ENCODE measurements around the gene ABHD4.
"Not testable (repeated sequence)": the region's sequence is repeated elsewhere in the genome, so short reads cannot be mapped to it uniquely, and the experiment has no call there.

ABHD4 gene

DNA sequence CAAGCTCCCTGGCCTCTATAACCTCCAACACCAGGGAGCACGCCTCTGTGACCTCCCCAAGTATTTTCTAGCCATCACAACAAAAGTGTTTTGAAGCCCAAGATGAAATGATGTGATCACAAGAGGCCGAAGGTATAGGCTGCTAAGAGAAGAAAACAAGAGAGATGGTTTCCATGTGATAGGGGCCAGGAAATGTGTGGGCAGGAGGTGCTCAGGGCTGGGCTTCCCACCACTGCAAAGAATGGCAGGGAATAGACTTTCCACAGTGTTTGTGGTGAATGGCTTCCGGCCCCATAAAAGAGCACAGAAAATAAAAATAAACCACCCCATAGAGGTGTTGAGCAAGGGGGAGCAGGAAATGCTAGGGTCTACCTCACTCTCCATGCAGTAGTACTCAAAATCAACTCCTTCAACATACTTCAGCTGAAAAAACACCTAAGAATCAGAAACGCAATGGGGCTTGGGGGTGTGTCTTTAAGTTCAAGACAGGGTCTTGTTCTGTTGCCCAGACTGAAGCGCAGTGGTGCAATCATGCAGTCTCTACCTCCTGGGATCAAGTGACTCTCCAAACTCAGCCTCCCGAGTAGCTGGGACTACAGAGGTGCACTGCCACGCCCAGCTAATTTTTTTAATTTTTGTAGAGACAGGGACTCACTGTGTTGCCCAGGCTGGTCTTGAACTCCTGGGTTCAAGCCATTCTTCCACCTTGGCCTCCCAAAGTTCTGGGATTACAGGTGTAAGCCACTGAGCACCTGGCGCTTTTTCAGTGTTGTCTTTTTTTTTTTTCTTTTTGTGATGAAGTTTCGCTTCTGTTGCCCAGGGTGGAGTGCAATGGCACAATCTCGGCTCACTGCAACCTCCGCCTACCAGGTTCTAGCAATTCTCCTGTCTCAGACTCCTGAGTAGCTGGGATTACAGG lies 36.2 kb upstream of the ABHD4 start:
- DNase-seq: no peak

DNA sequence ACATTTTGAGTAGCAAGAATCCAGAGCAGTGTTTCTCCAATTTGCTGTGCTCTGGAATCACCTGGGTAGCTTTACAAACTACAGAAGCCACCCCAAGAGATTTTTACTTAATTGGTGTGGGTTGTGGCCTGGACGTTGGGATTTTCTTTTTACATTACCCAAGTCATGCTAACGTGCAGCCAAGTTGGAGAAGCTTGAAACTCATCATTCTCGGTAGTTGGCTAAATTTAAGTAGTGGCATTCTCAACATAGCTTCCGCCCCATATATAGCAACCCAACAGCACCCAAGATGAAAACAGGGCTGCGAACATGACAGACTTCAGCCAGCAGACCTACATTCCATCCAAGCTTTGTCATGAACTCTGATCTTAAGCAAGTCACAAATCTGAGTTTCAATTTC lies 34.1 kb upstream of the ABHD4 start:
- no peak for DNase-seq

DNA sequence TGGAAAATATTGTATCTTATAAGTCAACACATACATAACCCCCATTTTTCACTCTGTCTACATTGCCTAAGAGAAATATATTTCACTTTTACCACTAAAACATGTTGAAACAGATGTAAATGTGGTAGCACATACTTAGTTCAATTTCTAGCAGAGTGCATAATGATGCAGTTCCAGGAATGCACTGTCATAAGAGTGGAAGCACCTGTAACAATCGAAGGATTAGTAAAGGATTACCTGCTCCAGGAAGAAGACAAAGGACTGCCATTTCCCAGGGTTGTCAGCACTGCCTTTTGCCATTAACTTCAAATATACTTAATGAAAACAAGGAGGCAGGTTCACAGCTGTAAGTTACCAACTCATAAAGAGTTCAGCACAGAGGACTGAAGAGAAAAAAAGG lies 33.6 kb upstream of the ABHD4 start:
- no peak for DNase-seq

DNA sequence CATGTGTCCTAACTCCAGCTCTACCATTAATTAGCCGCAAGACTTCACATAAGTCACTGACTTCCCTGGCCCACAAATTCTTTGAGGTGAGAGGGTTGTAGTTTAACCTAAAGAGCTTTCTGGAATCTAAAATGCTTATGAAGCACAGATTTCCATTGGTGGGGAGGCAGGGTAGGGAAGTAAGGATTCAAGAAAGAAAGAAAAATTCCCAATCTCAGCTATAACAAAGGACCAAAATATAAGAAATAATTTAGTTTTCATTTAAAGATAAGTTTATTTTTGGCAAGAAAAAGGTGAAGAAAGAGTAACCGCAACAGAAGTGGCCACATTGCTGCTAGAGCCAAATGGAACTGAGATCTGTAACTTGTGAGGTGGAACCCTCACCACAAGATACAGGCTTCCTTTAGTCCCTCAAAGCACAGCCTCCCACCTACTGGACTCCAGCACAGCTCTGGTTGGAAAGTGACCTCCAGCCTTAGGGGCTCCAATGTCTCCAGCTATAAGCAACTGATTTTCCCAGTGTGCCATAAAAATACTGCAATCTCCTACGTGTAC lies 32.6 kb upstream of the ABHD4 start:
- no peak for DNase-seq

DNA sequence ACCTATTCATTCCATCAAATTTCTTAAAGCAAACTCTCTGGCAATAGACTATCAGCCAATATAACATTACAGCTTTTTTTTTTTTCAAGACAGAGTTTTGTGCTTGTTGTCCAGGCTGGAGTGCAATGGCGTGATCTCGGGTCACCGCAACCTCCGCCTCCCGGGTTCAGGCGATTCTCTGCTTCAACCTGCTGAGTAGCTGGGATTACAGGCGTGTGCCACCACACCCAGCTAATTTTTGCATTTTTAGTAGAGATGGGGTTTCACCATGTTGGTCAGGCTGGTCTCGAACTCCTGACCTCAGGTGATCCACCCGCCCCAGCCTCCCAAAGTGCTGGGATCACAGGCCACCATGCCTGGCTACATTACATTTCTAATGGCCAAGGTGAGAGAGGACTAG lies 31.8 kb upstream of the ABHD4 start:
- not testable (repeated sequence) for DNase-seq

DNA sequence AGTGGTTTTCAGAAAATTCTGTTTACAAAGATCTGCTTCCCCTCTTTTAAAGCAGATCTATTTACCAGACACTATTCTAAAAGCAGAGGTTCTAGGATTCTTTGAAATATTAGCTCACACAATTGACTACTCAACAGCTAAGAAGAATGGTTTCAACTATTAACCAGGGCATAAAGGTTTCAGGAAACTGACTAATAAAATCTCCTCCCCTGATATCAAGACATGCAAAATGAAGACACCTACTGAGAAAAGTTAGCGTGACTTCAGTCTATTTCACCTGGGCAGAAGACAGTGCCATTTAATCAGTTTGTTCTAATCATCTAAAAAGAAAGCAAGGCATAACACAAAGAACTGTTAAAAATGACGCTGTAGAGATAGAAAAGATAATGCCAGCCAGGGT lies 31.3 kb upstream of the ABHD4 start:
- no peak for DNase-seq

DNA sequence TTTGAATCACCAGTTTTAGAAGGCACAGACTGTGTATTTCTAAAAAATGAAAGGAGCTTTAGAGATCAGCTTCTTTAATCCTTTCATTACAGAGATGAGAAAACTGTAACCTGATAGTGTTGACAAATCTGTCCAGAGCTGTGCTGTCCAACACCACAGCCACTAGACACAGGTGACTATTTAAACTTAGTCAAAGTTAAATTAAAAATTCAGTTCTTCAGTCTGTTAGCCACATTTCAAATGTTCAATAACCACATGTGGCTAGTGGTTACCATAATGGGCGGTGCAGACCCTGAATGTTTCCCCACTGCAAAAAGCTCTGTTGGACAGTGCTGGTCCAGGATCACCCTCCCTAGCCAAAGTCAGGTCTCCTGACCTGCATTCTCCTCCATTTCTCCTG lies 30.7 kb upstream of the ABHD4 start:
- no peak for DNase-seq

DNA sequence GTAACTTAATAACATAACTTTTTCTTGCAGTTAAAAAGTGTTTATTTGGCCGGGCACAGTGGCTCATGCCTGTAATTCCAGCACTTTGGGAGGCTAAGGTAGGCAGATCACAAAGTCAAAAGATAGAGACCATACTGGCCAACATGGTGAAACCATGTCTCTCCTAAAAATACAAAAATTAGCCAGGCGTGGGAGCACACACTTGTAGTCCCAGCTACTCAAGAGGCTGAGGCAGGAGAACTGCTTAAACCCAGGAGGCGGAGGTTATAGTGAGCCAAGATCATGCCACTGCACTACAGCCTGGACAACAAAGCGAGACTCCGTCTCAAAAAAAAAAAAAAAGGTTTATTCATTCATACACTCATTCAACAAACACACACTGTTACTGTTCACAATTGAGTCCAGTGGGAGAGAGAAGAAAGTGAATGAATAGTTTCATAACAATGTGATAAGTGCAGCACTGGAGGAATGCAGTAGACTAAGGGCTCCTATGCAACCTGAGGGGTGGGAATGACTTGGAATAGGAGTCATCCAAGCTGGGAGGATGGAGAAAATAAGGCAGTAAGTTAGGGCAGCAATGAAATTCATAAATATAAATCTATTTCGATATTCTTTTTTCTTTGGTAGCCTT lies 28.9 kb upstream of the ABHD4 start:
- no peak for DNase-seq

DNA sequence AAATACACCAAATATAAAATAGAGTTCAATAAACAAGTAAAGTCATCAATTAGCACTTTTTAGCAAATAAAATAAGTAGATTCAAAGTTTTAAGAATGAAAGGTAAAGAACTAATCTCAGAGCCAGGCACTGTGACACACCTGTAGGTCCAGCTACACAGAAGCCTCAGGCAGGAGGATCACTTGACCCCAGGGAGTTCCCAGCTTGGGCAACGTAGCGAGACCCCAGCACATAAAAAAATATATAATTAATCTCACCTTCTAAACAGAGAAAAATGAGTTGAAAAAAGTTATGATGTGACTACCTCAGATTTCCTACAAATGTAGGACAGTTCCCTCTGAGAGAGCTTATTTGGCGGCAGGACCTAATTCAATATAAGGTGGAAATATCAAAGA lies 28.4 kb upstream of the ABHD4 start:
- DNase-seq: no peak

DNA sequence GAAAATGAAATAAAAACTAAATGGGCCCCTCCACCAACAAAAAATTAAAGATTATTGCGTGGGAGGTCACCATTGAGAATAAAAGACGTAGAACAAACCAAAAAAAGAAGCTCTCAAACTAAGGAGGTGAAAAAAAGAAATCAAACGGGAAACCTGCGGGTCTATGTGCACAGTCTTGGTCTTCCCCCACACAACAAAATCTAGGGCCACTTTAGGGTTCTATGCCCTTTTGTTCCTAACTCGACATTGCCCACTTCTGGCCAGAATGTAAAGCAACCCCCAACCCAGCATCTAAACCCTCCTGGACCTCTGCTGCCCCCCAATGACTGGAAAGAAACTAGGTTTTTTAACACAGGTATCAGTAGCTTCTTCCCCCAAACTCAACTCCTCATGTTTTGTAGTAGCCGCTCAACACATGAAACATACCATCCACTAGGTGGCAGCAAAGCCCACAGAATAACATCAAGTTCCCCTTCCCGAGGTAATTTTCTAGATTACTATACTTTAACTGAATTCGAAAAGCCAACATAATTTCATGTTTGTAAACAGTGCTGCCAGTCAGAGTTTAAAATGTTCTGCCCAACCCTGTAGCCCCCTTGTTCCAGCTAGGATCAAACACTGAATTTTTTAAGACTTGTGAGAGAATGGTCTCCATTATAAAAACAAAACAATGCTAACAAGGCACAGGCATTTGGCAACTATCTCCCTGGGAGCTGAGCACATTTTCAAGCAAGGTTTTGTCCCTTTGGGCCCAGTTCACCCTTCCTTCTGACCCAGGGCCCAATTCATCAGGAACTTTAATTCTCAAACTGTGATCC lies 27.8 kb upstream of the ABHD4 start:
- DNase-seq: peak; percentile 87

DNA sequence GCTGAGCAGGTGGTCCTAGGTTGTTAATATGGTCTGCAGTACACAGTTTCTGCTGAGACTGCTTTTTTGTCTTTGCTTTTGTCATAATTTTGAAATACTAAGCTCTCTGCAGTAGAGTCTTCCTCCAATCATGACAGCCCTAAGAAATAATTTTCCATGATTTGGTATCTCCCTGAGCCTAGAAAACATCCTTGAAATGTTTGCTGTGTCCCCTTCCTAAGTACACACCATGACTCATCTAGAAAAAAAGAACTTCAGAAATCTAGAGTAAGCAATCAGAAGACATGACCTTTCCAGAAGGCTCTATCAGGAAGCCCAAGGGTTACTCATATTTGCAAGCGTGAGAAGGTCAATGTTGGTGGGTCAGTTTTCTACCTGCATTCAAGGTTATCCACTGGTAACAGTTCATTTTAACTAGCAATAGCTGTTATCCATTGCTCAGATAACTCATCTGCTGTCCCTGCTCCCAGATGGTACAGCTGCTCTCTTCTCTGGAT lies 25.5 kb upstream of the ABHD4 start:
- no peak for DNase-seq

DNA sequence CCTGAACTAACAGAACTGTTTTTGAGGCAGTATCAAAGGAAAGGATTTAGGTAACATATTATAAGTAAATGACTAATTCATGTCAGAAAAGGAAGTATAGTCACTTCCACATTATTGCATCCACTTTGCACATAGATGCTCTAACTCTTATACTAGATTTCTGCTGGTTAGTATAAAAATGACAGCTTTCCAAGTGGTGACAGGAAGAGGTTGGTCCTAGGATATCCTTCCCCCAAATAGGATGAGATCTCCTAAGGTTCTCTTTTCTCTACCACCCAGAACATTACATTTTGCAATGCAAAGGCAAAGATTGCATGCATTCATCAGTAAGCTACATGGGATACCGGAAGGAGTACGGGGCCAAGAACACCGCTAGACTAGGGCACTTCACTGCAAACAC lies 24.3 kb upstream of the ABHD4 start:
- DNase-seq: no peak

DNA sequence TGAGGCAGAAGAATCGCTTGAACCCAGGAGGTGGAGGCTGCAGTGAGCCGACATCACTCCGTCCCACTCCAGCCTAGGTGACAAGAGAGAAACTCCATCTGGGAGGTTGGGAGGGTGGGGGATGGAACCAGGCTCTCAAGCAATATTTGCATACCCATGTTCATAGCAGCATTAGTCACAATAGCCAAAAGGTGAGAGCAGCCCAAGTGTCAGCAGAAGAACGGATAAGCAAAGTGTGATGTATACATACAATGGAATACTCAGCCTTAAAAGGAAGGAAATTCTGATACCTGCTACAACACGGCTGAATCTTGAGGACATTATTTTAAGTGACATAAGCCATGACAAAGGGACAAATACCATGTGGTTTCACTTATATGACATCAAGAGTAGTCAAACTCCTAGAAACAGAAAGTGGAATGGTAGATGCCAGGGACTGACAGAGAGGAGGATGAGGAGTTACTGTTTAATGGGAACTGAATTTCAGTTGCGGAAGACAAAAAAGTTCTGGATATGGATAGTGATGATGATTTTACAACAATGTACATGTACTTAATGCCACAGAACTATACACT lies 20.7 kb upstream of the ABHD4 start:
- DNase-seq: no peak

DNA sequence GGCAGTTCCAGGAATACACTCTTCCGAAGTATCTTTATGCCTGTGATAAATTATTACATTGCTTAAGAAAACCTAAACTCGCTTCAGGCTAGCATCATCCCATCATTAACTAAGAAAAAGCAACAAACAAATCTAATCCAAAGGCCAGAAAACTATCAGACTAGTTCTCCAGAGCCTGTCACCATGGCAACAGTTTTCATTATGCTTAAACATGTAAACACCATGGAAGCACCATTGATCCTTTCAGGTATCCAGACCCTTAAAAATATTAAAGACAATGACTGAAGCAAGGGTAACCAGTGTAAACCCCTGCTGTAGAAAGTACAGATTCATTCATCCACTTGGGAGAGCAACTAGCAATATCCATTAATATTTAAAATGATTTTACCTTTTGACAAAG lies 18.9 kb upstream of the ABHD4 start:
- DNase-seq: no peak

DNA sequence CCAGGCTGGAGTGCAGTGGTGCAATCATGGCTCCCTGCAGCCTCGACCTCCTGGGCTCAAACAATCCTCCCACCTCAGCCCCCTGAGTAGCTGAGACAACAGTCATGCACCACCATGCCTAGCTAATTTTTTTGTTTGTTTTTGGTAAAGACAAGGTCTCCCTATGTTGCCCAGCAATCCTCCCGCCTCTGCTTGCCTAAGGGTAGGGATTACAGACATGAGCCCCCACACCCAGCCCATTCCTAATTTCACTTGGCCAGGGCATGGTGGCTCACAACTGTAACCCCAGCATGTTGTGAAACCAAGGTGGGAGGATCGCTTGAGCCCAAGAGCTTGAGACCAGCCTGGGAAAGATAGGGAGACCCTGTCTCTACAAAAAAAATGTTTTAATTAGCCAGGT lies 18.2 kb upstream of the ABHD4 start:
- DNase-seq: no peak

DNA sequence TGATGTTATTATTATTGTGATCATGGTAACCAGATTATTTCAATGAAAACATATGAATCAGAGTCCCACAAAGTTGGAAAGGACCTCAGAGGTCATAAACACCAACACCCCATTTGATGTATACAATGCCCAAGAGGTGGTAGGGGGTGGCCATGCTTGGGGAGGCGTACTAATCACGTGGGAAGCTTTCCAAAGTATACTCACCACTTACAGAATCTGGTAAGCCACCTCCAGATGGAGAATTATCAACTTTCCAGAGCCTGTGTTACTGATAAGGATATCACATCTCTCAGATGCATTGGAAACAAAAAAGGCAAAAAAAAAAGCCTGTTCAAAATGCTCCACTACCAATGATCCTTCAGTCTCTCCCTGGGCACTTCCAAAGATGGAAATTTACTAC lies 17.5 kb upstream of the ABHD4 start:
- no peak for DNase-seq

DNA sequence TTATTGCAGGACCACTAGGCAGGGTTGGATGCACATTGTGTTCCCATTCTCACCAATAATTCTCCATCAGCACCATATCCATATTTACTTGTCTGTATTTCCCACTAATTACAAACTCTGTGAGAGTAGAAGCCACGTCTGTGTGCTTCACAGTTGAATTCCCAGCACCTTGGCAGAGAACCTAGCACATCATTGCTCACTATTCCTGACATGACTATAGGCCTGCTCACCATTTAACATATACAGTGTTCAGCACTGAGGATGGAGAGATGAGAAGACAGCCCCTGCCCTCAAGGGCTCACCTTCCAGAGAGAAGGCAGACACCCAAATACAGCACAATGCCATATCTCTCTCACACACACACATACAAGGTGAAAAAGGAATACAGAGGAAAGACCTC lies 14.1 kb upstream of the ABHD4 start:
- DNase-seq: no peak

DNA sequence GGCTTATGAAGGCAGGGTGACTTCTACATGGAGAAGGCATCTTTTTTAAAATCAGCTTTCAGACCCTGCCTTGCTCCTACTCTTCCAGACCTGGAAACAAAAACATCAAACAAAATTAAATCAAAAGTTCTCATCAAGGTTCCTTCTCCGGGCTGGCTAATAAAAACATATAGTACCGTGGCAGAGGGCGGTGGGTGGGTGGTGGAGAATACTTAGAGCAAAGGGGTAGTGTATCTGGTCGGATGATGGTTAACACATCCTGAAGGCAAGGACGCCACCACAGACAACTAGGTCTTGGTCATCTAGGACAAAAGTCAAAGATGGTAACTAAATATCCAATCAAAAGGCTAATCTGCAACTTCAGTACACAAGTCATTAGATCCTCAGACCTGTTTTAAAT lies 10.9 kb upstream of the ABHD4 start:
- DNase-seq: no peak

DNA sequence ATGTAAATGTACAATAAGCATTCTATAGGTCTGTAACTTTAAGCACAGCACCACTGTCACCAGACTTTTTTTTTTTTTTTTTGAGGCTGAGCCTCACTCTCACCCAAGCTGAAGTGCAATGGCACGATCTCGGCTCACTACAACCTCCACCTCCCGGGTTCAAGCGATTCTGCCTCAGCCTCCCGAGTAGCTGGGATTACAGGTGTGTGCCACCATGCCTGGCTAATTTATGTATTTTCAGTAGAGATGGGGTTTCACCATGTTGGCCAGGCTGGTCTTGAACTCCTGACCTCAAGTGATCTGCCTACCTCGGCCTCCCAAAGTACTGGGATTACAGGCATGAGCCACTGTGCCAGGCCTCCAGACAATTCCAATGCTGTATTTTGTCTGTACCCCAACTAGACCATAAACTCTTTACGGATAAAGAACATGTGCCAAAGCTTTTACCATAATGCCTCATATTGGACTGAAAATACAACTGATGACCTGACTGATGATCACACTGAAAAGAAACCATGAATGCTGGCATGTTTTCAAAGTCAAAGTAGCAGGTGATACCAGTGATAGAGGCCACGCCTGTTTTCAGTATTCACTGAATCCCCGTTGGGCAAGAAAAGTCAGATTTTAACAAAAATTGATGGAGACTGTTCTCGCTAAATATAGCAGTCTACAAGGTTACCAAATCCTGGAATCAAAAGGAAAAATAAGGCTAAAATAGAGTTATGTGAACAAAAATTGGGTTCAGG lies 10.2 kb upstream of the ABHD4 start:
- not testable (repeated sequence) for DNase-seq

DNA sequence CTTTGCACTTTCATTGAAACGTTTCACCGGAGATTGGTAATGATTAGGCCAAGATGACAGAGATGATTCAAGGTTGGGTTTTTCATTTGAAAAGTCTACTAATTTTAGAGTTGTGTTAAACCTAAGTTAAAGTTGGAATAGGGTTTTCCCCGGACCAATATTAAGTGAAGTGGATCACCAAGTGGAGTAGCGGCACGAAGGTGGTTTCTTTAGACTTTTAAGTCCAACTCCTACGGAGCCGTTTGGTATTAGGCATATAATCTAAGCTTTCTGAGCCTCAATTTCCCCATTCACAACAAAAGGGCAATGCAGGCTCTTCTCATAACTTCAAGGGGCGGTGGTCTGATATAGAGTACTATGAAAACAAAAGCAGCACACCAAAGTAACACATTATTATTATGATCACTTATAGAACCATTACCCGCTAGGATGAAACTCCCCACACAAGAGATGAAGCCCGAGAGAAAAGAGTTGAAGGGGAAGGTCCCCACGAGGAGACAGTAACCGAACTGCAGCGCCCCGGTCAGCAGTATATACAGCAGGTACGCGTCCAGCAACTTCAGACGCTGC lies 9.5 kb upstream of the ABHD4 start:
- no peak for DNase-seq

DNA sequence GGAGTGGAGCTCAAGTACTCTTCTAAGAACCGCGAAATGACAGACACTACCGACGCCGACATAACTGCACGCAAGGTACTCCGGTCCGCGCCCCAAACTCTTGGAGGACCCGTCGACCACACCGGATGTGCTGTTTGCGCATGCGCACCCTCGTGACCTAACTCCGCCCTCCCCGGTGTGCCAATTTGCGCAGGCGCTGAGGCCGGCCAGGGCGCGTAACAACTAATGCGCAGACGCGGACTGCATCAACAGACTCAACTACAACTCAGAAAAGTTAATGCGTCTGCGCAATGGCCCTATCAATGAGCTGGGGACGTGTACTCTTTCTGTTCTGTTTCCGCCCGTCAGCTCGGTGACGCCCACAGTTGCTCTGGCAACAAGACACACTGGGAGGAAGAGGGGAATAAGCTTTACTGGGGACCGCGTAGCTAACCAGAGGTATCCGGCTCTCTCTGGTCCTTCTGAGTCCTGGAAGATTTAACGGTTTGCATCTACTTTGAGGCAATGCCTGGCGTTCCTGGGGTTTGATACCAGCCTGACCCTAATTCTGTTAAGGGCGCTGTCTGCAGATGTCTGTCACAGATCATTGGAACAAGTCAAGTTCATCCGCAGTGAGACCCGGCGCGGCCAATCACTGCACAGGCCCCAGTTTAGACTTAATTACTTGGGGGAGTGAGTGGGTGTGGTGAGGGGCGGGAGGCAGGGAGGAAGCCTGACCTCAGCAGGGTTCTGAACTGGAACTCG lies 8.8 kb upstream of the ABHD4 start, which contains the start of gene DAD1:
TSS of gene DAD1 (minus strand) at position 129 of the 744 bp plus-strand sequence. CDS start at position 62, 67 bp downstream.
- DNase-seq: peak; percentile 97

Measured in midbrain (tissue), 1 donor.